Nephron (organoid): Measurements from ENCODE around the gene FES.

Source experiments
- H3K27ac Mint-ChIP-seq, 3 experiments: 2 replicates each; pipeline ENCODE4 v1.8.0; 2020; ENCODE audit warnings: mixed read lengths in 3 of 3, mild to moderate bottlenecking in 2 of 3, moderate library complexity in 1 of 3
- H3K27me3 Mint-ChIP-seq: 2 replicates; pipeline ENCODE4 v1.8.0; 2021; ENCODE audit warnings: low read depth, mild to moderate bottlenecking, moderate library complexity, mixed read lengths
- H3K36me3 Mint-ChIP-seq: 2 replicates; pipeline ENCODE4 v1.8.0; 2020; ENCODE audit warnings: low read depth, mixed read lengths
- H3K4me1 Mint-ChIP-seq: 2 replicates; pipeline ENCODE4 v1.8.0; 2020; ENCODE audit warnings: mixed read lengths
- H3K4me3 Mint-ChIP-seq, 3 experiments: 2 replicates each; pipeline ENCODE4 v1.8.0; 2020; ENCODE audit warnings: mild to moderate bottlenecking in 3 of 3, mixed read lengths in 3 of 3, moderate library complexity in 2 of 3
- H3K9me3 Mint-ChIP-seq: 2 replicates; pipeline ENCODE4 v1.8.0; 2020; ENCODE audit warnings: mixed read lengths
- TF ChIP-seq, protein P1 (sequence below), 3 experiments: fragments of 200-600 bp; sonication (generic); IDR thresholded peaks; one replicate each; pipeline ENCODE4 v1.5.0; 2021; ENCODE audit warnings: antibody characterized with exemption in 3 of 3; ENCODE audit not compliant: unreplicated experiment in 3 of 3

The FES gene

DNA sequence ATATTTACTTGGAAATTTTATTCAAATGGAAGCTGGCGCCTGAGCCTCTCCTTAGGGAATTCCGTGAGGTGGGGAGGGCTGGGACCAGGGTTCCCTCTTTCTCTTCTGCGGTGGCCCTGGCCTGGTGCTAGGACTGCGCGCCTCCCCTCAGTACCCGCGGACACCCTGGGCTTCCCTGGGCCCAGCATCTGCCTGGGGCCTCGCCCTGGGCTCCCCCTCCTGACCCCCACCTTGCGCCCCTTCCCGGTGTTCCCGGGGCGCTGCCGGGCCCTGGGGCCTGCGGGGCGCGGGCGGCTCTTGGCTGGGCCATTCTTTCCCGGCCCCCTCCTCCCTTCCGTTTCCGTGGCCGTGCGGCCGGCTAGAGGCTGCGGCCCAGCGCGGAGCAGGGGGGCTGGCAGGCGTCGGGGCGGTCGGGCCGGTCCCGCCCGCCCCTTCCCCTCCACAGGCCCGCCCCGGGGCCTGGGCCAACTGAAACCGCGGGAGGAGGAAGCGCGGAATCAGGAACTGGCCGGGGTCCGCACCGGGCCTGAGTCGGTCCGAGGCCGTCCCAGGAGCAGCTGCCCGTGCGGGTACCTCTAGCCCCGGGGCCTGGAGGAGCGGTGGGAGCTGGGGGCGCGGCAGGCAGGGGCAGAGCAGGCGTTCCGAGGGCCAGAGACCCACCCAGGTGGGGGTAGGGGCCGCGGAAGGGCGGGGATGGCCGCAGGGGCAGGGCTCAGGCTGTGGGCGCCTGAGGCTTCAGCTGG, at the start of gene FES:
FES (plus strand) TSS at position 529 of the 743 bp plus-strand sequence. CDS start 542 bp downstream, outside the sequence.
- no peaks in the 10 kb centered on the region for H3K9me3 Mint-ChIP-seq
- H3K4me1 Mint-ChIP-seq = peaks cover 11% of the 10 kb centered on the region
- H3K36me3 Mint-ChIP-seq = peaks cover 11% of the 10 kb centered on the region
- peak within 1 kb of the TSS; percentile 51 to 85 (median 82) for H3K27ac Mint-ChIP-seq
- H3K4me3 Mint-ChIP-seq = peak within 1 kb of the TSS; percentile 63 to 79 (median 63)
- no peaks in the 10 kb centered on the region for H3K27me3 Mint-ChIP-seq
- TF ChIP-seq, protein P1, sequence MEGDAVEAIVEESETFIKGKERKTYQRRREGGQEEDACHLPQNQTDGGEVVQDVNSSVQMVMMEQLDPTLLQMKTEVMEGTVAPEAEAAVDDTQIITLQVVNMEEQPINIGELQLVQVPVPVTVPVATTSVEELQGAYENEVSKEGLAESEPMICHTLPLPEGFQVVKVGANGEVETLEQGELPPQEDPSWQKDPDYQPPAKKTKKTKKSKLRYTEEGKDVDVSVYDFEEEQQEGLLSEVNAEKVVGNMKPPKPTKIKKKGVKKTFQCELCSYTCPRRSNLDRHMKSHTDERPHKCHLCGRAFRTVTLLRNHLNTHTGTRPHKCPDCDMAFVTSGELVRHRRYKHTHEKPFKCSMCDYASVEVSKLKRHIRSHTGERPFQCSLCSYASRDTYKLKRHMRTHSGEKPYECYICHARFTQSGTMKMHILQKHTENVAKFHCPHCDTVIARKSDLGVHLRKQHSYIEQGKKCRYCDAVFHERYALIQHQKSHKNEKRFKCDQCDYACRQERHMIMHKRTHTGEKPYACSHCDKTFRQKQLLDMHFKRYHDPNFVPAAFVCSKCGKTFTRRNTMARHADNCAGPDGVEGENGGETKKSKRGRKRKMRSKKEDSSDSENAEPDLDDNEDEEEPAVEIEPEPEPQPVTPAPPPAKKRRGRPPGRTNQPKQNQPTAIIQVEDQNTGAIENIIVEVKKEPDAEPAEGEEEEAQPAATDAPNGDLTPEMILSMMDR (IDR thresholded peaks at IDR 0.05; ENCODE audit: unreplicated experiment in 3 of 3) = no peak

DNA sequence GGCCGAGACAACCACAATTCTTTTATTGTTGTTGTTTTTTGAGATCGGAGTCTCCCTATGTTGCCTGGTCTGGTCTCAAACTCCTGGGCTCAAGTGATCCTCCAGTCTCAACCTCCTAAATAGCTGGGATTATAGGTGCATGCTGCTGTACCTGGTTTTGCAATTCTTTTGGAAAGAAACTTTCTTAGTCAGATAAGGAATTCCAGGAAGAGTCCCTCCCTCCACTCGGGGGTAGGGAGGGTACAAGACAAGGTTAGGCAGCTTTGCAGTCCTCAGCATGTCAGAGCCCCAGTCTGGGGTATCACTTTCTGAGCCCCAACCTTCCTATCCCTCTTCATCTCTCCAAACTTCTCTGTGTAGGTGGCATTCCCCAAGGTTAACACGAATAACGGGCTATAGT, 49.7 kb upstream of the FES start:
- no peak overlapping the region for H3K27ac Mint-ChIP-seq
- no peaks in the 10 kb centered on the region for H3K36me3 Mint-ChIP-seq
- no peak overlapping the region for H3K4me3 Mint-ChIP-seq
- H3K4me1 Mint-ChIP-seq = no peaks in the 10 kb centered on the region
- peaks cover 4% of the 10 kb centered on the region for H3K27me3 Mint-ChIP-seq
- TF ChIP-seq, protein P1 (IDR thresholded peaks at IDR 0.05; ENCODE audit: unreplicated experiment in 3 of 3) = no peak
- no peaks in the 10 kb centered on the region for H3K9me3 Mint-ChIP-seq

DNA sequence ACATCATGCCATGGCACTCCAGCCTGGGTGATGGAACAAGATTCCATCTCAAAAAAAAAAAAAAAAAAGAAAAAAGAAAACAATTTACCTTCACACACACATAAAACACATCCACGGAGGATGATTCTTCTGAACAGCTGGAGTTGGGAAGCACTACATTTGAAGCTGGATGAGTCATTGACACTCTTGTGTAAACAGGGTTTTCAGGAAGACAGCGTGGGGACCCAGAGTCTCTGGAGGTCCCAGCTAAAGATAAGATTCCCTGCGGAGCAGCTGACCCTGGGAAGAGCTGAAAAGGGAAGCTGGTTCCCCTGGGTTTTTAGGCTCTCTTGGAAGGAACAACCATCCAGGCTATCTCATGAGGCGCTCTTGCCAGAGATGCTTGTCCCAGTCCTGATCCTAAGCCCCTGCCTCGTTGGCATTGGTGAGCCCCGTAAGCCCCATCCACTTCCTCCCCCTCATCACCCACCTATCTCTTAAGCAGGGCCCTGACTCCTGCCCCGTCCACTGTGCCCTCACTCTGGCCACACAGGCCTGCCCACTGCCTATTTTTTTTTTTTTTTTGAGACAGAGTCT, 47.9 kb upstream of the FES start:
- TF ChIP-seq, protein P1 (IDR thresholded peaks at IDR 0.05; ENCODE audit: unreplicated experiment in 3 of 3) = no peak
- Mint-ChIP-seq H3K27ac (no peak overlapping the region), H3K4me3 (no peak overlapping the region), H3K36me3 (no peaks in the 10 kb centered on the region), H3K9me3 (no peaks in the 10 kb centered on the region), H3K4me1 (no peaks in the 10 kb centered on the region), H3K27me3 (peaks cover 4% of the 10 kb centered on the region)

DNA sequence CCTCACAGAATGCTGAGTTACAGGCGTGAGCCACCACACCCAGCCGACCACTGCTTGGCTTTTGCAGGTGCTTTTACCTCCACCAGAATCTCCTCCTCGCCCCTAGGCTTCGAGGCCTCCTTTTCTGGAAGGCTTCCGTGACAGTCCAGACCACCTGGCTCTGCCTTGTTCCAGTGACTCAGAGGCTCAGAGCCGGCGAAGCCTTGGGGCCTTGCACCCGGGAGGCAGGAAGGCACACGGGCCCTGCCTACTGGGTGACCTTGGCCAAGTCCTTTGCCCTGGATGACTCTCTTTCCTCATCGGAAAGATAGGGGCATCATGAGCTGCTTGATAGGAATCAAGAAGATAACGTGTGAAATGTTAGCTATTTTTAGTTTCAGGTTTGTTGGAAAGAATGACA, 47.2 kb upstream of the FES start:
- H3K4me1 Mint-ChIP-seq = no peaks in the 10 kb centered on the region
- H3K4me3 Mint-ChIP-seq = no peak overlapping the region
- TF ChIP-seq, protein P1 (IDR thresholded peaks at IDR 0.05; ENCODE audit: unreplicated experiment in 3 of 3) = no peak
- H3K27me3 Mint-ChIP-seq = peaks cover 7% of the 10 kb centered on the region
- H3K27ac Mint-ChIP-seq = no peak overlapping the region
- no peaks in the 10 kb centered on the region for H3K9me3 Mint-ChIP-seq
- no peaks in the 10 kb centered on the region for H3K36me3 Mint-ChIP-seq

DNA sequence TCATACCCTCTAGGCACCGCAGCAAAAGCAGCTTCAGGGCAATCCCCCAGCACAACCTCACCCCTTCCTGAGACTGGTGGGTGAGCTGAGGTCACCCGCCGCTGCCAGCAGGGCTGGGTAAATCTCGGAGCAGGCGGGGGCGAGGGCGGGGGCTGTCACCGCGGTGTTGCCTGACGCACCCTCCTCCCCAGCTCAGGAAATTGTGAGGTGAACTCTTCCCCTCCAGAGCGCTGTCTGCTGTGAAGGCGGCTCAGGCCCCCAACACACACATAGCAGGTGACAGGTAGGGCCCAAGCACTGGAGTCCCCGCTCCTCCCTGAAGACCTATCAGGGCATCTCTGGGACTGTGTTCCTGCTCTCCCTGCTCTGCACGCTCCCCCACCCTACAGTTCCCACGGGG, 46.2 kb upstream of the FES start:
- H3K36me3 Mint-ChIP-seq = no peaks in the 10 kb centered on the region
- H3K4me1 Mint-ChIP-seq = no peaks in the 10 kb centered on the region
- H3K4me3 Mint-ChIP-seq = no peak overlapping the region
- H3K27ac Mint-ChIP-seq = no peak overlapping the region
- H3K9me3 Mint-ChIP-seq = no peaks in the 10 kb centered on the region
- TF ChIP-seq, protein P1 (IDR thresholded peaks at IDR 0.05; ENCODE audit: unreplicated experiment in 3 of 3) = no peak
- peaks cover 7% of the 10 kb centered on the region for H3K27me3 Mint-ChIP-seq

DNA sequence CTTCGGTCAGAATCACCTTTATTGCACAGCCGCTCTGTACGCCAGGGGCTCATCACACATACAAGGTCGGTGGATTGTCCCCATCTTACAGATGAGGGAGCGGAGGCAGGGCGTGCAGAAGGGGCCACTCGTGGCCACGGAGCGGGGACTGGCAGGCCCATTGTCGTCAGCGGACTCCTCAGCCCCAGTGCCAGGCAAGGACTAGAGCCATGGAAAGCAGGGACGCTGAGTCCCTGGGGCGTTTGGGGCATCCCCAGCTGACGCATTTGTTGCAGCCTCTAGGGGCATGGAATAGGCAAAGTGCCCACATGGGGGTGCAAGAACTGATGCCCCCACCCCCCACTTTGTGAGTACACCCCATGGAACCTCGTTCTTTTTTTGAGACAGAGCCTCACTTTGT, 45.8 kb upstream of the FES start:
- TF ChIP-seq, protein P1 (IDR thresholded peaks at IDR 0.05; ENCODE audit: unreplicated experiment in 3 of 3) = no peak
- H3K27ac Mint-ChIP-seq = no peak overlapping the region
- H3K4me3 Mint-ChIP-seq = no peak overlapping the region
- H3K27me3 Mint-ChIP-seq = peaks cover 7% of the 10 kb centered on the region
- H3K9me3 Mint-ChIP-seq = no peaks in the 10 kb centered on the region
- no peaks in the 10 kb centered on the region for H3K4me1 Mint-ChIP-seq
- H3K36me3 Mint-ChIP-seq = no peaks in the 10 kb centered on the region
